HFFc6 (cell line): ENCODE measurements around the gene PRRT1. TPM values are rescaled to one million over a fixed set of nuclear protein-coding genes. Genes with fewer than 3 reads are reported as not detected.

Source experiments
- DNase-seq: peaks from one replicate; pipeline ENCODE4 v3.0.0-alpha.2; 2018
- H3K27ac Mint-ChIP-seq: 2 replicates; pipeline ENCODE4 v1.8.0; 2020; ENCODE audit warnings: mild to moderate bottlenecking, mixed read lengths
- H3K27me3 Mint-ChIP-seq: 2 replicates; pipeline ENCODE4 v1.8.0; 2021; ENCODE audit warnings: mild to moderate bottlenecking, moderate library complexity, mixed read lengths; ENCODE audit not compliant: insufficient read depth
- H3K36me3 Mint-ChIP-seq: 2 replicates; pipeline ENCODE4 v1.8.0; 2021; ENCODE audit warnings: low read depth, mixed read lengths
- H3K4me1 Mint-ChIP-seq: 2 replicates; pipeline ENCODE4 v1.8.0; 2020; ENCODE audit warnings: low read depth, mixed read lengths
- H3K4me3 Mint-ChIP-seq: 2 replicates; pipeline ENCODE4 v1.8.0; 2020; ENCODE audit warnings: mild to moderate bottlenecking, moderate library complexity, mixed read lengths
- H3K9me3 Mint-ChIP-seq: 2 replicates; pipeline ENCODE4 v1.8.0; 2020; ENCODE audit warnings: mild to moderate bottlenecking, mixed read lengths
- CTCF ChIP-seq: fragments of 200-600 bp; sonication (generic); IDR thresholded peaks from 2 replicates; pipeline ENCODE4 v1.5.0; 2021; ENCODE audit warnings: antibody characterized with exemption, mild to moderate bottlenecking
- total RNA-seq, 6 experiments: library from RNA; stranded (reverse); fragmentation: NEBNext Ultra II Directional; extraction: Animal tissue kit (Norgen Biotek cat#: 25700); gene quantifications; 2 replicates in 1 of 6; 3 replicates in 5 of 6; pipeline ENCODE4 v1.2.3, GENCODE V29; 2021

PRRT1 gene
- total RNA-seq, 6 experiments from 2014 or later, result 2.6 to 5.8 (median 5.1) TPM

- Mint-ChIP-seq H3K9me3 (no peaks in the 10 kb centered on the region), H3K27me3 (peaks cover 11% of the 10 kb centered on the region), H3K36me3 (peaks cover 33% of the 10 kb centered on the region), H3K4me1 (peaks cover 37% of the 10 kb centered on the region), H3K4me3 (no peak overlapping the region), H3K27ac (no peak overlapping the region)
- DNase-seq, result no peak
- TF ChIP-seq CTCF, result no peak
Measured at GRCh38 chr6:32167154-32167760, 15.5 kb upstream of the PRRT1 start.

- no peak for DNase-seq
- Mint-ChIP-seq H3K27ac (no peak overlapping the region), H3K27me3 (peaks cover 11% of the 10 kb centered on the region), H3K9me3 (no peaks in the 10 kb centered on the region), H3K4me3 (no peak overlapping the region), H3K36me3 (peaks cover 32% of the 10 kb centered on the region), H3K4me1 (peaks cover 35% of the 10 kb centered on the region)
- TF ChIP-seq CTCF, result no peak; the same call in 1 of the 2 replicates
Measured at GRCh38 chr6:32166411-32167061, 14.8 kb upstream of the PRRT1 start.

- no peak within 1 kb of the TSS for H3K27ac Mint-ChIP-seq
- H3K36me3 Mint-ChIP-seq, result peaks cover 10% of the 10 kb centered on the region
- no peak within 1 kb of the TSS for H3K4me3 Mint-ChIP-seq
Measured at GRCh38 chr6:32164295-32164694, 12.6 kb upstream of the PRRT1 start, which contains the start of gene EGFL8. Gene EGFL8, plus strand, starts transcription at chr6:32164595. Its CDS starts 1,571 bp downstream, at chr6:32166166.

GRCh38 chr6:32163559-32164258, 12.0 kb upstream of the PRRT1 start:
- H3K27ac Mint-ChIP-seq, result no peak overlapping the region
- H3K9me3 Mint-ChIP-seq, result no peaks in the 10 kb centered on the region
- TF ChIP-seq CTCF, result no peak
- H3K27me3 Mint-ChIP-seq, result peaks cover 7% of the 10 kb centered on the region
- peaks cover 11% of the 10 kb centered on the region for H3K36me3 Mint-ChIP-seq
- H3K4me1 Mint-ChIP-seq, result peaks cover 6% of the 10 kb centered on the region
- DNase-seq, result no peak
- no peak overlapping the region for H3K4me3 Mint-ChIP-seq

More at GRCh38 chr6:32164295-32164694, 12.6 kb upstream of the PRRT1 start, which contains the start of gene EGFL8:
- H3K27me3 Mint-ChIP-seq, result peaks cover 8% of the 10 kb centered on the region
- TF ChIP-seq CTCF, result no peak
- no peaks in the 10 kb centered on the region for H3K9me3 Mint-ChIP-seq
- peaks cover 12% of the 10 kb centered on the region for H3K4me1 Mint-ChIP-seq
- DNase-seq, result no peak

- Mint-ChIP-seq H3K27me3 (peaks cover 2% of the 10 kb centered on the region), H3K4me3 (no peak overlapping the region), H3K36me3 (peaks cover 16% of the 10 kb centered on the region), H3K9me3 (no peaks in the 10 kb centered on the region), H3K4me1 (peaks cover 21% of the 10 kb centered on the region), H3K27ac (no peak overlapping the region)
- DNase-seq, result no peak
- TF ChIP-seq CTCF, result no peak
Measured at GRCh38 chr6:32158052-32158451, 6.3 kb upstream of the PRRT1 start.
